NK-92 (cell line): ENCODE data around the gene PRAMEF12.
"Not testable (repeated sequence)": the region's sequence is repeated elsewhere in the genome, so short reads cannot be mapped to it uniquely, and the experiment has no call there.

Source experiments
- DNase-seq: peaks from one replicate; lab custom pipeline; 2025; ENCODE audit not compliant: unreplicated experiment; lab: John Stamatoyannopoulos, UW

PRAMEF12 gene

GRCh38 chr1:12773438-12773837 lies at the start of gene PRAMEF12:
Gene PRAMEF12 (plus strand): TSS chr1:12773738. CDS start chr1:12774868, 1,130 bp downstream.
- DNase-seq, result no peak

DNA sequence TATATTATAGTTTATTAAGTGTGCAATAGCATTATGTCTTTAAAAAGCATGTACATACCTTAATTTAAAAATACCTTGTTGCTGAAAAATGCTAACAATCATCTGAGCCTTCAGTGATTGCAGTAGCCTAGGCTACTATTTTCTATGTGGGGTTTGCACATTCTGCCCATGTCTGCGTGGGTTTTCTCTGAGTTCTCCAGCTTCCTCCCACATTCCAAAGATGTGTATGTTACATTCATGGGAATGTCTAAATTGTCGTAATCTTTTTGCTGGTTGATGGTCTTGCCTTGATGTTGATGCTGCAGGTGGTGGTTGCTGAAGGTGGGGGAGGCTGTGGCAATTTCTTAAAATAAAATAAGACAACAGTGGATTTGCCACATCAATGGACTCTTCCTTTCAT lies 45.1 kb upstream of the PRAMEF12 start:
- DNase-seq, result no peak

GRCh38 chr1:12730156-12730555 lies 43.4 kb upstream of the PRAMEF12 start:
- no peak for DNase-seq

GRCh38 chr1:12731084-12731483 lies 42.5 kb upstream of the PRAMEF12 start:
- DNase-seq, result not testable (repeated sequence)

DNA sequence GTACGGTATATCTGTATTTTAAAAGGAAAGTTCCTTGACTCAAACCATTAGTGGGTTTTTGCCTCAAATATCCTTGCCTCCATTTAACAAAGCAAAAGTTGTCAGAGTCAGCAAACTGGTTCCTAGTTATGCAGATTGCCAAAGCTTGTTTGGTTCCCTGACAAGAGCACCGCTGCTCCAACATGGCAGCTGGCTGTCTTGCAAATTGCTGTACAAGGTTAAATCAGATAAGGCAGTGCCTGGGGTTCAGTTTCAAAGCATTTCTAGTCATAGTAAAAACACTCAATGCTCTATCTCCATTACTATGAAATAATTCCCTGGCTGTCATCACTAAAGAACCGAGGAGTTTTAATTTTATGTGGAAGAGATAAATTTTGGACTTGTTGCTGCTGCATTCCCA lies 38.9 kb upstream of the PRAMEF12 start:
- DNase-seq, result no peak

- no peak for DNase-seq
These were observed 34.6 kb upstream of the PRAMEF12 start for GRCh38 chr1:12738934-12739333.

DNA sequence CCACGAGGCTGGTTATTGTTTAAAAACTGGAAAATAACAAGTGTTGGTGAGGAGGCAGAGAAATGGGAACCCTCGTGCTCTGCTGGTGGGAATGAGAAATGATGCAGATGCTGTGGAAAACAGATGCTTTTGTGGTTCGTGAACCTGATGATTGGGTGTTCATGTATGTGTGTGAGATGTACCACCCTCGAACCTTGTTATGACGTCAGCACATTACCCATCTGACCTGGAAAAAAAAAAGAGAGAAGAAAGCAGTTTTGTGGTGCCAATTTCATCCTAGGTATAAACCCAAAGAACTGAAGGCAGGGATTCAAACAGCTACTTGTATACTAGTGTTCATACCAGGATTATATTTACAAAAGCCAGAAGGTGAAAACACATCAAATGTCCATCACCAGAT lies 33.9 kb upstream of the PRAMEF12 start:
- no peak for DNase-seq

GRCh38 chr1:12741946-12742345 lies 31.6 kb upstream of the PRAMEF12 start:
- no peak for DNase-seq

- DNase-seq, result no peak
These were observed 28.2 kb upstream of the PRAMEF12 start for GRCh38 chr1:12745126-12745991.

DNA sequence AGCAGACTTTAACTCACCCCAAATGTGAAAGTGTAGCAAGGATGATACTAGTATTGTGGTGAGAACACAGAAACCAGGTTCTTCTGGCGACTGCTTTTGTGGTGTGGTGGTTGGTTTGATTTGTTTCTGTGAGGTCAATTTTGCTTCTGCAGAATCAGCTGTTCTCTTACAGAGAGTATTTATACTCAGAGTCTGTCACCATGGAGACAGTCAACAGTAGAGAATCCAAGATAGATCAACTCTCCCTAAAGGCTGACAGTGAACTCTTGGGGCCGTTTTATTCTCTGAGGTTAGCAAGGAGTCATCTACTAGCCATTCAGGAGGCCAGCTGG lies 27.6 kb upstream of the PRAMEF12 start, which contains the start of gene CFAP107:
Gene CFAP107, plus strand, starts transcription at position 209 of the 332 bp plus-strand sequence. CDS start 231 bp downstream, outside the sequence.
- DNase-seq, result no peak

DNA sequence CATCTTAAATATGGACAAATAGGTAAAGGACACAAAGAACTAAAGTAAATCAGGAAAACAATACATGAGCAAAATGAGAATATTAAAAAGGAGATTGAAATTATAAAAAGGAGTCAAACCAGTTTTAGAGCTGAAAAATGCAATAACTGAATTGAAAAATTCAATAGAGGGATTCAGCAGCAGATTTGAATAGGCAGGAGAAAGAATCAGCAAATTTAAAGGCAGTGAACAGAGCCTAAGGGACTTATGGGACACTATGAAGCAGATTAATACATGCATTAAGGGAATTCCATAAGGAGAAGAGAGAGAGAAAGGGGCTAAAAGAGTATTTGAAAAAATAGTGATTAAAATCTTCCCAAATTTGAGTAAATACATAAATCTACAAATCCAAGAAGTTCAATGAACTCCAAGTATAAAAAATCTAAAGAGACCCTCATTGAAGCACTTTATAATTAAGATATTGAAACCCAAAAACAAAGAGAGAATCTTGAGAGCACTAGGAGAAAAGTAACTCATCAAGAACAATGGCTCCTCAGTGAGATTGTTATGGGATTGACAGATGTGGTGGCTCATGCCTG lies 24.7 kb upstream of the PRAMEF12 start:
- no peak for DNase-seq

DNA sequence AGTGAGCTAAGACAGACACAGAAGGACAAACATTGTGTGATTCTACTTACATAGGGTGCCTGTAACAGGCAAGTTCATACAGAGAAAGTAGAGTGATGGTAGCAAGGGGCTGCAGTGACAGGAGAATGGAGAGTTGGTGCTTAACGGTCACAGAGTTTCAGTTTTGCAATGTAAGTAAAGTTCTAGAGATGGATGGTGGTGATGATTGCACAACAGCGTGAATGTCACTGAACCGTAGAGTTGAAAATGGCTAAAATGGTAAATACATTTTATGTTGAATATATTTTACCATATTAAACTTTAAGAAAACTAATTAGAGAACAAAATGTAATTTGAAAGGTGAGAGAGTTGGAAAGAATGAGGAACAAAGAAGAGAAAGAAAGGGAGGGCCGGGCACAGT lies 18.8 kb upstream of the PRAMEF12 start:
- DNase-seq, result no peak

- no peak for DNase-seq
These were observed 17.3 kb upstream of the PRAMEF12 start for GRCh38 chr1:12756273-12756672.

GRCh38 chr1:12756768-12757413 lies 16.6 kb upstream of the PRAMEF12 start:
- no peak for DNase-seq

GRCh38 chr1:12757836-12758235 lies 15.7 kb upstream of the PRAMEF12 start:
- no peak for DNase-seq

- no peak for DNase-seq
These were observed 13.2 kb upstream of the PRAMEF12 start for GRCh38 chr1:12760256-12760795.

GRCh38 chr1:12761781-12762180 lies 11.8 kb upstream of the PRAMEF12 start:
- DNase-seq, result no peak

GRCh38 chr1:12762766-12763165 lies 10.8 kb upstream of the PRAMEF12 start:
- no peak for DNase-seq

DNA sequence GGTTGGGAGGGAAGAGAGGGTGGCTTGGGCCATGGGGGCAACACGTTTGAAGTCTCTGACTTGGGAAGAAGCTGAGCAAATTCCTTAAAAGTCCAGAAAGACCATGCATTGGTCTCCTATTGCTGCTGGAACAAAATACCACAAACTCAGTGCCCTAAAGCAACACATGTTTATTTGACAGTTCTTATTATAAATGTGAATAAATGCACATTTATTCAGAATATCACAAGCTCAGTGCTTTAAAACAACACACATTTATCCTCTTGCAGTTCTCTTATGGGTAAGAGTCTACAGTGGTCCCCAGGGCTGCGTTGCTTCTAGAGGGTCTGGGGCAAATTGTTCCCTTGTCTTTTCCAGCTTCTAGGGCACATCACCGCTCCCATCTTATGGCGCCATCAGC lies 10.1 kb upstream of the PRAMEF12 start:
- DNase-seq, result no peak

- no peak for DNase-seq
These were observed 9.5 kb upstream of the PRAMEF12 start for GRCh38 chr1:12764016-12764415.

- DNase-seq, result no peak
These were observed 4.5 kb upstream of the PRAMEF12 start for GRCh38 chr1:12769031-12769430.
